MG63 (cell line): Measurements from ENCODE around the gene RTL10. TPM values are rescaled to one million over a fixed set of nuclear protein-coding genes. Genes with fewer than 3 reads are reported as not detected.
"Not testable (repeated sequence)": the region's sequence is repeated elsewhere in the genome, so short reads cannot be mapped to it uniquely, and the experiment has no call there.

Experiments used
- DNase-seq: peaks from one replicate; pipeline ENCODE4 v3.0.0-alpha.2; 2020
- H3K27me3 ChIP-seq: fragments of 250-450 bp; sonication (Bioruptor Pico); 2 replicates; pipeline ENCODE4 v1.5.1; 2020; ENCODE audit warnings: mild to moderate bottlenecking, moderate library complexity
- H3K36me3 ChIP-seq: fragments of 250-450 bp; sonication (Bioruptor Pico); 2 replicates; pipeline ENCODE4 v1.5.1; 2020; ENCODE audit warnings: mild to moderate bottlenecking, moderate library complexity
- H3K4me3 ChIP-seq: fragments of 250-450 bp; sonication (Bioruptor Pico); 2 replicates; pipeline ENCODE4 v1.5.1; 2020; ENCODE audit warnings: mild to moderate bottlenecking, moderate library complexity
- H3K9me3 ChIP-seq: fragments of 250-450 bp; sonication (Bioruptor Pico); 2 replicates; pipeline ENCODE4 v1.5.1; 2020; ENCODE audit warnings: mild to moderate bottlenecking, moderate library complexity
- total RNA-seq: library from RNA; depleted of rRNA; stranded (reverse); fragments of >200 nt; shearing (Covaris generic); gene quantifications from 2 replicates; pipeline ENCODE4 v1.2.3, GENCODE V29; 2014; ENCODE audit warnings: low replicate concordance

The RTL10 gene
- total RNA-seq, 1 experiment from 2014 or later, result 7.2 TPM

DNA sequence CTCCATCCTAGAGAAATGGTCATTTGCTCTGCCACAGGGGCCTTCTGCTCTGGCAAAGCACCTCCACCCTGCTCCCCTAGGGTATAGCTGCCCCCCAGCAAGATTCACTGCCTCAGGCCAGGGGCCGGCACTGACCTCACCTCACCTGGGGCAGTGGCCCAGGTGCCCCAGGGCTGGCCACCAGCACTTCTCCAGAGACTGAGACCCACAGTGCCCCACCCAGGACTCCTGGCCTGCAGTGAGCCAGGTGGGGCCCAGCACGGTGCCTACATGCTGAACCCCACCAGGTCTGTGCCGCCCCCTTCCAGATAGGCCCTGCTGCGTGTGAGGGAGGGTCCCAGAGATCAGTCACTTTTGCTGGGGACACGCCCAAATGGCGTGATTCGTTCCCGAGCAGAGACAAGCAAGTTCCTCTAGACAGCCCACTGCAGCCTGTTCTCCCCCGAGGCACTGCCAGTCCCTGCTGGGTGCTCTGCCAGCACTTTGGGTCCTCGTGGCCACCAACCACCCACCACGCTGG, 10.8 kb downstream of the RTL10 start:
- no peak overlapping the region for H3K4me3 ChIP-seq
- DNase-seq, result no peak
- H3K27me3 ChIP-seq, result no peaks in the 10 kb centered on the region
- H3K9me3 ChIP-seq, result no peaks in the 10 kb centered on the region
- H3K36me3 ChIP-seq, result peaks cover 7% of the 10 kb centered on the region

DNA sequence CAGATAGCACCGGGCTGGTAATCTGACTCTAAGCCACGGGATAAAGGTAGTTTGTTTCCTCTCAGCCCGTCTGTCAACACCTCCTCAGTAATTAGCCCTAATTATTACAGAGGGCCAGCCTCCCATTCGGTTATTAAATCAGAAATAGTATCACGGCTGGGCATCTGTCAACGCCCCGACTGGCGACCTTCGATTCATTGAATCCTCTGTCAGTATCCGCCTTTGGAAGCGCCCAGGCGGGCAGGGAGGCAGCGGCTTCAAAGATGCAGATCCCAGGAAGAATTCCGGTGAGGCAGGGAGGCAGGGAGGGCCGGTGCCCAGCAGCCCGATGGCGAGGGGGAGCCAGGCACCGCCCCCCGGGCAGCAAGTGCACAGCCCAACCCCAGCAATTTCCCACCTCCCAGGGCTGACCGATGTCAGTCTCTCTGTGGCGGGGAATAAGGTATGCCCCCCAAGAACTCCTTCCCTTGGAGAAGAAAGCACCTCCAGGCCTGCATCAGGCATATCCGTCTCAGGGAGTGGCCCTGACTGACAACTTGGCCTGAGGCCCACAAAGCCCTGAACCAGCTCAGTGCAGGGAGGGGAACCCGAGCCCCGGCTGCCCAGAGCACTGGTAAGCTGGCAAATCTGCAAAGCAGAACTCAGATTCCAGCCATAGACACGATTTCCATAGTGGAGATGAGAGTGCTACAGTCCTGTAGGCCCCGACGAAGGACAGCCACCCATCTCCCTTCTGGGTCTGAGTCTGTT, 11.4 kb downstream of the RTL10 start:
- no peak for DNase-seq
- H3K4me3 ChIP-seq, result no peak overlapping the region
- H3K9me3 ChIP-seq, result no peaks in the 10 kb centered on the region
- peaks cover 7% of the 10 kb centered on the region for H3K36me3 ChIP-seq
- no peaks in the 10 kb centered on the region for H3K27me3 ChIP-seq

DNA sequence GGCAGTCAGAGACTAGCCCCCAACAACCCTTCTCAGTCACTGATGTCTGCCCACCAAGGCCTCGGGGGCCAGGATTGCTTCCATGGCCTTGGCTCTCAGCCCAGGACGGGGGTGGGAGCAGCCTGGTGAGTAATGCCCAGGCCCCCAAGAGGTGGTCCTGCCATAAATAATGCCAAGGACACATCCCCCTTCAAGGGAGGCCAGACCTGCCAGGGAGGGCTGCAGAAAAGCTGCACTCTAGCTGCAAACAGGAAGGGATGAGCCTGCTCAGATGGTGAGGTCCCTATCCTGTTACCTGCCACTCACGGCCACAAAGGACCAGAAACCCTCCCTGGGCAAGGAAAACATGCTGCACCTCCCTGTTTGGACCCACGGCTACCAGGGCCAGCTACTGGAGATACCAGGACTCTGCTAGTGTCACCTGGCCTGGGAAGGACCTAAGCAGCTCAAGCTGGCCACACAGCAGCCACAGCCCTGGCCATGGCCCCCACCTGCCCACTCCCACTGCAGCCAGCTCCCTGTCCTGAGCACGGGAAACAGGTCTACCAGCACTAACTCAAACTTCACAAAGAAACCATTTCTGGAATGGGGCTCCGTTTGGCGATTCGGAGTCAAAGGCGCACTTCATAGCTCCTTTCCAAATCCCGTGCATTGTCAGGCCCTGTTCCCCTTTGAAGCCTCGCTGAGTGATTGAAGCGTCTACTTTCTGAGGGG, 12.1 kb downstream of the RTL10 start:
- DNase-seq, result no peak
- H3K36me3 ChIP-seq, result peaks cover 7% of the 10 kb centered on the region
- no peaks in the 10 kb centered on the region for H3K27me3 ChIP-seq
- no peak overlapping the region for H3K4me3 ChIP-seq
- H3K9me3 ChIP-seq, result no peaks in the 10 kb centered on the region

DNA sequence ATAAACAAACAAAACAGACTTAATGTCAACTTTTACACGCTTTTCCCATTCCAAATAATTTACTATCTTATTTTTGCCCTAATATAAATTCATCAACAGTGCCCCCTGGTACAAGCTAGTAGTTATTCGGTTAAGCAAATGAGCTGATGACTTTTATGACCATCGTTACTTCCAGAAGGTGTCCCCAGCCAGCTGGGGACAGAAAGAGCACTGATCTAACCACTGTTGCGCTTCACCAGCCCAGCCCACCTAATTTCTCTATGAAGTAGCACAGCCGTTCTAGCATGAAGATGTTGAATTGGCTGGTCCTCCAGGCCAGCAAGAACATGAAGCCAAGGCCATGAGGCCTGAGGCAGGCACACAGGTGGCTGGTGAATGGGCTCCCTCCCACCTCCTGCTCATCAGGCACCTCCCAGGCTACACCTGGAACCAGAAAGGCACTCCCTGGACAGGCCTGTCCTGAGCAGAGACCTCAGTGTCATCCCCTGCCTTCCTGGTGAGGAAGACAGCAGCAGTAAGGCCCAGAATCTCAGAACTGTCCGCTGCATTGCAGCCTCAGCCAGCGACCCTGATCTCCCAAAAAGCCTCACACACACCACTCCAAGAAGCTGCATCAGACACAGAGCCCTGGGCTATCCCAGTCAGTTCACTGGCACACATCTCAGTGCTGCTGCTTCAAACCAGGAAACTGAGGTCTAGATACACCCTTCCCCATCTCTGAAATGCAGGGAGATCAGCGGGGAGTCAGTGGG, 12.9 kb downstream of the RTL10 start:
- no peak for DNase-seq
- H3K27me3 ChIP-seq, result no peaks in the 10 kb centered on the region
- H3K4me3 ChIP-seq, result no peak overlapping the region
- H3K36me3 ChIP-seq, result peaks cover under 1% of the 10 kb centered on the region
- H3K9me3 ChIP-seq, result no peaks in the 10 kb centered on the region

DNA sequence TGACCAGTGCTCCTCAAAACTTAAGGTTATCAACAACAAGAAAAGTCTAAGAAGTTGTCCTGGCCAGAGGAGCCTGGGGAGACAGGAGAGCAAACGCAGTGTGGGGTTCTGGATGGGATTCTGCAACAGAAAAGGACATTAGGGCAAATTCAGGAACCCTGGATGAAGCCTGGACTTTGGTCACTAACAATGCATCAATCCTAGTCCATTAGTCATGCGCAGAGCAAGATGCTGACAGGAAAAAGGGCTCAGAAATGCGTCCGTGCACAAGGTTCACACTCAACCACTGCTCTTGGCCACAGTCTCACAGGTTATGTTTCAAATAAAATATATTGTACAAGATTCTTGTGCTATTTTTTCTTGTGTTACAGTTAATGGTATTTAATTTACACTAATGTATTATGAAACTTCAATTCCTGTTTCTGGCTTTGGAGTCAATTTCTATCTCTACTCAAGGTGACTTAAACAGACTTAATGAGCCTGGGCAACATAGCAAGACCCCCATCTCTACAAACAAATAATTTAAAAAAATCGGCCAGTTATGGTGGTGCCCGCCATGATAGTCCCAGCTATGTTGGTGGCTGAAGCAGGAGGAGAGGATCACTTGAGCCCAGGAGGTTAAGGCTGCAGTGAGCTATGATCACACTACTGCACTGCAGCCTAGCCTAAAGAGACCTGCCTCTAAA, 13.6 kb downstream of the RTL10 start:
- no peaks in the 10 kb centered on the region for H3K27me3 ChIP-seq
- DNase-seq, result no peak
- no peaks in the 10 kb centered on the region for H3K9me3 ChIP-seq
- no peaks in the 10 kb centered on the region; the same call in 1 of the 2 replicates for H3K36me3 ChIP-seq
- H3K4me3 ChIP-seq, result no peak overlapping the region

DNA sequence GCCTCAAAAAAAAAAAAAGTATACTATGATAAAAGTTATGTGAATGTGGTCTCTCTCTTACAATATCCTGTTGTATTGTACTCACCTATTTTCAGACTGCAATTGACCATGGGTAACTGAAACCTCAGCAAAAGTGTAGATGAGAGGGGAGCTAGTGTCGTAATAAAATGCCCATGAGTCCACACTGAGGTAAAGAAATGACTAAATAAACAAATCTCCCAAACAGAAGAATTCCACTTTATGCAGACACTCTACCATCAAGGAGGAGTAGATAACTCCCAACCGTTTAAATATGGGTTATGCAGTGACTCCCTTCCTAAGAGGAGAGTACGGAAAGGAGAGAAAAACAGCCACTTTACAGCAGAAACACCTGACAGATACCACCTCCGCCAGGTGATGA, 14.6 kb downstream of the RTL10 start:
- no peak for DNase-seq
- Histone ChIP-seq H3K4me3 (no peak overlapping the region), H3K27me3 (no peaks in the 10 kb centered on the region), H3K9me3 (no peaks in the 10 kb centered on the region), H3K36me3 (no peaks in the 10 kb centered on the region; the same call in 1 of the 2 replicates)

DNA sequence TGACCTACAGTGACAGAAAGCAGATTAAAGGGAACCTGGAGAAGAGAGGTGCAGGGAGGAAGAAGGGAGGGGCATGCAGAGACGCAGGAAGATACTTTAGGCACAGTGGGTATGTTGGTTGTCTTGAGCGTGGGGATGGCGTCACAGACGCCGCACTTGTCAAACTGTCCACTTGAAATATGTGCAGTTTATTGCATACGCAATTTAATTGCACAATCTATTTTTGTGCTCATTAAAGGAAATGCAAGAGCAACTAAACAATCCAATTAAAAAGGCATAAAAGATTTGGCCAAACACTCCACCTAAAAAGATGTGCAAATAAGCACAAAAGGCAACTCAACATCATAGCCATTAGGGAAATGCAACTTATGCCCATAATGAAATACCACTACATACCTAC, 16.8 kb downstream of the RTL10 start:
- H3K36me3 ChIP-seq, result peaks cover 6% of the 10 kb centered on the region; the same call in 1 of the 2 replicates
- no peaks in the 10 kb centered on the region for H3K9me3 ChIP-seq
- H3K27me3 ChIP-seq, result no peaks in the 10 kb centered on the region
- no peak for DNase-seq
- no peak overlapping the region for H3K4me3 ChIP-seq

DNA sequence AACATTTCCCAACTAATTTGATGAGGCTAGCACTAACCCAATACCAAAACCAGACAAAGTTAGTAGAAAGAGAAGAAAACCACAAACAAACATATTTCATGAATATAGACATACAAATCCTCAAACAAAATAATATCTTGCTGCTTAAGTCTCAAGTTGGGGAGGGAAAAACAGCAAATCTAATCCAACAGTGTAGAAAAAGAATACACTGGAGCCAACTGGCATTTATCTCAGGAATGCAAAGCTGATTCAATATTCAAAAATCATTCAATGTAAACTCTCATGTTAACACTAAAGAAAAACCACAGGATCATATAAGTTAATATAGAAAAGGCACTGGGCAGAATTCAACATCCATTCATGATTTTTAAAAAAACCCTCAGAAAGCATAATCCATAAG, 18.2 kb downstream of the RTL10 start:
- no peak for DNase-seq
- no peak overlapping the region for H3K4me3 ChIP-seq
- H3K9me3 ChIP-seq, result no peaks in the 10 kb centered on the region
- H3K36me3 ChIP-seq, result peaks cover 6% of the 10 kb centered on the region; the same call in 1 of the 2 replicates
- no peaks in the 10 kb centered on the region for H3K27me3 ChIP-seq

DNA sequence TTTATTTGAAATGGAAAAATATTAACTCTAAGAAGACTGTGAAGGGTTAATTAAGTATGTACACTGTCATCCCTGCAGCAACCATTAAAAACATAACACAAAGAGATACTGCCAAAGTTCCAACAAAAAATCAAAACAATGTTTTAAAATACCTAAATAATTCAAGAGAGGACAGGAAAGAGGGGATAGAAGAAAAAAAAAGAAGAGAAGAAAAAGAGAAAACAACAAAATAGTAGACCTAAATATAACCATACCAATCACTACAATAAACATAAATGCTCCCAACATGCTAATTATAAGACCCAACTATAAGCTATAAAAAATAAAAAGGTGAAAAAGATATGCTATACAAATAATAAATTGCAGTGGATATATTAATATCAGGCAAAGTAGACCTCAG, 20.1 kb downstream of the RTL10 start:
- no peaks in the 10 kb centered on the region for H3K27me3 ChIP-seq
- DNase-seq, result no peak
- no peaks in the 10 kb centered on the region for H3K9me3 ChIP-seq
- no peak overlapping the region for H3K4me3 ChIP-seq
- peaks cover 6% of the 10 kb centered on the region; the same call in 1 of the 2 replicates for H3K36me3 ChIP-seq

DNA sequence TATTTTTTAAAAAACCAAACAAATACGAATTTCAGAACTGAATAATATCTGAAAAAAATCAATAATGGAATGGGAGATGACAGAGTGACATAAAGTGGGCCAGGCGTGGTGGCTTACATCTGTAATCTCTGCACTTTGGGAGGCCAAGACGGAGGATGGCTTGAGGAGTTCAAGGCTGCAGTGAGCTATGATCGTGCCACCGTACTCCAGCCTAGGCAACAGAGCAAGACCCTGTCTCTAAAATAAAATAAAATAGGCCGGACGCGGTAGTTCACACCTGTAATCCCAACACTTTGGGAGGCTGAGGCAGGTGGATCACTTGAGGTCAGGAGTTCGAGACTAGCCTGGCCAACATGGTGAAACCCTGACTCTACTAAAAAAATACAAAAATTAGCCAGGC, 21.3 kb downstream of the RTL10 start:
- H3K36me3 ChIP-seq, H3K27me3 ChIP-seq, H3K9me3 ChIP-seq, H3K4me3 ChIP-seq, DNase-seq: not testable (repeated sequence)

DNA sequence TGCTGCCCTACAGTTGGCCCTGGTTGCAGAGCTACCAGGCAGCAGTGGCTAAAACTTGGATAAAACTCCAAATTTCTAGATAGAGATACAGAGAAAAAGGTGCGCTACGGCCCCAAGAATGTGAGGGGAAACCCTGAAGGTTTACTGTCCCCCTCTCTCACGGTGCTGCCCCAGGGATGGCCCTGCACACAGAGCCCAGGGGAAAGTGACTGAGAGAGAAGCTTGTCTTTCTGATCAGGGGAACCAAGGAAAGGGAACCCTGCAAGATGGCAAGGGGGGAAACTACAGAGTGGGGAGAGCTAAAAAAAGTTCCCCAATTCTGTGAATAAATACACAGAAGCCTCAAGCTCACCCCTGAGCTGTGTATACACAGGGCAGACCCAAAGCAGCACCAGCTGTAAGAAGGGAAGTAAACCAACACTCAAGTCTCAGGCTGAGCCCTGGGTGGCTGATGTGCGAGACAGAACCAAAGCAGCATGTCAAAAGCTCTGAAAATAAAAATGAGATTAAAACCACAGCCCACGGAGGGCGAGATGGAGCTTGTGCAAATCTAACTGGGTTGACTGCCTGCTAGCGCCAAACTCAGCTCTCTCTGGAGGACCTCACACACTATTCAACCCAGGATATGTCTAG, 22.1 kb downstream of the RTL10 start:
- no peak for DNase-seq
- H3K4me3 ChIP-seq, result no peak overlapping the region
- no peaks in the 10 kb centered on the region for H3K27me3 ChIP-seq
- H3K36me3 ChIP-seq, result peaks cover 6% of the 10 kb centered on the region; the same call in 1 of the 2 replicates
- no peaks in the 10 kb centered on the region for H3K9me3 ChIP-seq

DNA sequence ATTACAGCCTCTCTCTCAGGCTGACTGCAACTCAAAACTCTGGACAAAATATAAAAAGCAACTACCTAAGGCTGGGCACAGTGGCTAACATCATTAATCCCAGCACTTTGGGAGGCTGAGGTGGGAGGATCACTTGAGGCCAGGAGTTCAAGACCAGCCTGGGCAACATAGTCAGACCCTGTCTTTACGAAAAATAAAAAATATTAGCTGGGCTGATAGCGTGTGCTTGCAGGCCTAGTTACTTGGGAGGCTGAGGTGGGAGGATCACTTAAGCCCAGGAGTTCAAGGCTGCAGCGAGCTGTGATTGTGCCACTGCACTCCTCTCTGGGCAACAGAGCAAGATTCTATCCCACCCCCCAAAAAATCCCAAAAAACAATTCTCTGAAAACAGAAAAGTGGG, 22.7 kb downstream of the RTL10 start:
- not testable (repeated sequence) for H3K4me3 ChIP-seq, H3K9me3 ChIP-seq, DNase-seq, H3K36me3 ChIP-seq, H3K27me3 ChIP-seq

DNA sequence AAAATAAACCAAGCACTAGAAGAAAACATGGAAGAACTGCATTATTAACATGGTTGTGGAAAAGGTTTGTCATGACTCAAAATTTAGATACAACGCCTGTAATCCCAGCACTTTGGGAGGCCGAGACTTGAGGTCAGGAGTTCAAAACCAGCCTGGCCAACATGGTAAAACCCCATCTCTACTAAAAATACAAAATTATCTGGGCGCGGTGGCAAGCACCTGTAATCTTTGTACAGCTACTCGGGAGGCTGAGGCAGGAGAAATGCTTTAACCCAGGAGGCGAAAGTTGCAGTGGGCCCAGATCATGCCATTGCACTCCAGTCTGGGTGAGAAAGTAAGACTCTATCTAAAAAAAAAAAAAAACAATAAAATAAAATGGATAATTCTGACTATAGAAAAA, 23.7 kb downstream of the RTL10 start:
- Histone ChIP-seq H3K4me3 (no peak overlapping the region), H3K36me3 (peaks cover 6% of the 10 kb centered on the region)

DNA sequence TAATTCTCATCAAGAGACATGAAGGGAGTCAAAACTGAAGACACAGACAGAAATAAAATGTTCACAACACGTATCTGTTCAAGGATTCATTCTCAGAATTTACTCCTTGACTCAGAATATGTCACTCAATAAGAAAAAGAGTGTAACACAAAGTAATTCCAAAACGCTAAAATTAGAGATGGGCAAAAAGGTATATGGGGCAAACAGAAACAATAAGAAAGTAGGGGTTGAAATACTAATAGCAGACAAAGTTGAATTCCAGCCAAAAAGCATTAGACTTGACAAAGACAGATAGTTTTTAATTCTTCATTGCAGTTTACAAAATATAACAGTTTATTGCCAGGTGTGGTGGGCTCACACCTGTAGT, 26.7 kb downstream of the RTL10 start:
- Histone ChIP-seq H3K36me3 (no peaks in the 10 kb centered on the region; the same call in 1 of the 2 replicates), H3K4me3 (no peak overlapping the region), H3K27me3 (no peaks in the 10 kb centered on the region), H3K9me3 (no peaks in the 10 kb centered on the region)
- no peak for DNase-seq

More for the DNA sequence above, 23.7 kb downstream of the RTL10 start:
- Histone ChIP-seq H3K9me3 (no peaks in the 10 kb centered on the region), H3K27me3 (no peaks in the 10 kb centered on the region)
- DNase-seq, result no peak

DNA sequence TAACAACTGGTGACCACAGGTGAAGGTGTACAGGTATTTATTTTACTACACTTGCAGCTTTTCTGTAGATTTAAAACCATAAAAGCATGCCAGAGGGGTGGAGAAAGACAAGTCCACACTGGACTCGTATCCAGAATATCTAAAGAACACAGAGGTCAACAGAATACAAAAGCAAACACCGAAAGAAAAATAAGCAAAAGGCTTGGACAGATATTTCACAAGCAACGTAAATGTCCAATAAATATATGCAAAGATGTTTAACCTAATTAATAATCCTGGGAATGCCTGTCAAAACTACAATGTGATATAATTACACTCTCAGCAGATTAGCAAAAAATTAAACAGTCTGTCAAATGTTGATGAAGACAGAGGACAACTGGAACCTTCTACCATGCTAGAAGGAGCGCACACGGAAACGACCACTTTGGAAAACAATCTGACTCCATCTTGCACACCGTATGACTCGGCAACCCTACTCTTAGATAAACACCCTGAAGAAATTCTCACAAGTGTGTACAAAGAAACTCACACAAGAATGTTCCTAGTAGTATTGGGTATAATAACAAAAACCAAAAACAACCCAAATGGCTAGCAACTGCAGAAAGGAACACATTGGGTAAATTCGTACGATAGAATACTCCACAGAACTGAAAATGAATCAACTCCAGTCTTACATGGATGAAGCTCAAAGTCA, 27.2 kb downstream of the RTL10 start:
- DNase-seq, result no peak
- no peaks in the 10 kb centered on the region for H3K9me3 ChIP-seq

DNA sequence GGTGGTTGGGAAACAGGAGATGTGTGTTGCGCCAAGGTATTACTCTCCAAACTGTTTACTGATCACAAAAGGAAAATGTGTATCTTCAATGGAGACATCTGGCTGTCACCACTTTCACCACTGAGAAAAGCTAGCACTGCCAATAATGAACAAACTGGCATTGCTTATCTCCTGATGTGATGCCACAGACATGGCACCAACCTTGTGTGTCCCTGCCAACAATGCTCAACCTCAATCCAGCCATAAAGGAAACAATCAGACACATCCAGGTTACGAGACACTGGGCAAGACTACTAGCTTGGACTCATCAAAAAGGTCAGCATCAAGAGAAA, 28.1 kb downstream of the RTL10 start:
- DNase-seq, result no peak
- no peaks in the 10 kb centered on the region for H3K27me3 ChIP-seq
- no peaks in the 10 kb centered on the region for H3K9me3 ChIP-seq
- no peak overlapping the region for H3K4me3 ChIP-seq
- H3K36me3 ChIP-seq, result no peaks in the 10 kb centered on the region; the same call in 1 of the 2 replicates

More for the DNA sequence above, 27.2 kb downstream of the RTL10 start:
- no peaks in the 10 kb centered on the region for H3K27me3 ChIP-seq
- H3K36me3 ChIP-seq, result no peaks in the 10 kb centered on the region; the same call in 1 of the 2 replicates
- H3K4me3 ChIP-seq, result no peak overlapping the region
